NCI-H2107 treated with DMSO at 0.1 percent for 48 hours (cell line): ENCODE results near the gene GEMIN2.
"Not testable (repeated sequence)": the region's sequence is repeated elsewhere in the genome, so short reads cannot be mapped to it uniquely, and the experiment has no call there.

ENCODE experiments used
- DNase-seq: peaks from one replicate; lab custom pipeline; 2025; ENCODE audit not compliant: unreplicated experiment; lab: John Stamatoyannopoulos, UW

The GEMIN2 gene

DNA sequence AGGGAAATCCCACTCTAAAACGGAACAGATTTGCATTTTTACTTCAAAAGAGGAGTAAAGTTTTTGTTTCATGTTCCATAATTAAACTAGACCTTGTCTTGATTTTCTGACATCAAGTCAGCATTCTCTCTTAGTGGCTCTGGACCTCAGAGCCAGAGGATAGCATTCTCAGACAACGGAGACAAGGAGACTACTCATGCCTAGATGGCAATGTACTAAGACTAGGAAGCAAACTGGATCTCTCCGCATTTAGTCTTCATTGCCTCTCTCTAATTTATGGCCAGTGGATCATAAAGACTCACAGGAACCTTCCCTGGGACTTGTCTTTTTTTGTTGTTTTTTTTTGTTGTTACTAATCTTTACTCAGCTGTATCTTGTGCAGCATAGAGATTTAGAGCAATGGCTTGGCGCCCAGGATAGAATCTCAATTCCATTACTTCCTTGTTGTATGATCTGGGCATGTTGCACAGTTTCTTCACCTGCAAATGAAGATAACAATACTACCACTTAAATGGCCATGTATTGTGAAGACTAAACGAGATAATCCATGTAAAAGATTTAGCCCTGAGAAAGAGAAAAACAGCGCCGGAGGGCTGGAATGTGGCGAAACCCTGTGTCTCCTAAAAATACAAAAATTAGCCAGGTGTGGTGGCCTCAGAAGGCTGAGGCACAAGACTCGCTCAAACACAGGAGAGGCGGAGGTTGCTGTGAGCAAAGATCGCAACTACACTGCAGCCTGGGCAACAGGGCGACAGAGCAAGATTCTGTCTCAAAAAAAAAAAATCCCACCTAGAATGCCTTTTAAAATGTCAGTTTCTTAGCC is 4.0 kb upstream of the GEMIN2 start:
- no peak for DNase-seq

DNA sequence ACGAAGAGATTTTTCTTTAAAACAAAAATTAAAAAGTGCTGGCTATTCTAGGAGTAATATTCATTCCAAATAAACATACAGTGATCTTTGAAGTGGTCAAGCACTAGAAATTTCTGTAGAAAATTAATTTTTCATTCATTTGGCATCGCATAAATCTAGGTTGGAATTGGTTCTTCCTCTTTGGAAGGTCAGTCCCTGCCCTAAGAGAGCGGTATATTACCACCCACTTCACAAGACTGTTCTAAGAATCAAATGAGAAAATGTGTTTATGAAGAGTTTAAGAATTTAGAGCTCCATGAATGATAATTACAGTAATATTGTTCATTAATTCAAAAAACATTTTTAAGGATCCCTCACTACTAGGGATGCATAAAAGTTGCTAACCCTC is 444 bp upstream of the GEMIN2 start:
- peak; percentile 34 for DNase-seq

DNA sequence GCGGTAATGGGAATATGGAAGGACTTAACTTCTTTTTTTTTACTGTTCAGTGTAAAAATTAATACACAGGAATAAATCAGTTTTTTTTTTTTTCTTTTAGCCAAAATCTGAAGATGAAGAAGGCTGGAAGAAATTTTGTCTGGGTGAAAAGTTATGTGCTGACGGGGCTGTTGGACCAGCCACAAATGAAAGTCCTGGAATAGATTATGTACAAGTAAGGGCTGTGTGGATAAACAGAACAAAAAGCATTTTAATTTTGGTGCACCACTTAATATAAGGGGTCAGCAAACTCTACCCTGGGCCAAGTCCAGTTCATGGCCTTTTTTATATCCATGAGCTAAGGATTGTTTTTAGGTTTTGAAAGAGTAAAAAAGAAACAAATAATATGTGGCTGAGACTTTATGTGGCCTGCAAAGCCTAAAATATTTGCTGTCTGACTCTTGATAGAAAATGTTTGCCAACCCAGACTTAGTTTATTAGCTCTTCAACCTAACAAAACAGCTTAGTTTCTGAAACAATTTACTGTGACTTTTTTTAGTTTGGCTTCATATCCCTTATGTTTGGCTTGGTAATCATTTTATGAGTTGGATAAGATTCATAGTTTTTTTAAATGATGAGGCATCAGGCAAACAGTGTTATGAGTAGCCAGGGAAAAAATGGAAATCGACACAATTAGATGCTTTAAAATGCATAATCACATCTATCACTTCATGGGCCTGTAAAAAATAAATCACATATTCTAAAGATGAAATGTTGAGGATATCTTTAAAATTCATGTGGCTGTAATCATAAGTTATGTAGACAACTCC is 8.4 kb downstream of the GEMIN2 start:
- no peak for DNase-seq

DNA sequence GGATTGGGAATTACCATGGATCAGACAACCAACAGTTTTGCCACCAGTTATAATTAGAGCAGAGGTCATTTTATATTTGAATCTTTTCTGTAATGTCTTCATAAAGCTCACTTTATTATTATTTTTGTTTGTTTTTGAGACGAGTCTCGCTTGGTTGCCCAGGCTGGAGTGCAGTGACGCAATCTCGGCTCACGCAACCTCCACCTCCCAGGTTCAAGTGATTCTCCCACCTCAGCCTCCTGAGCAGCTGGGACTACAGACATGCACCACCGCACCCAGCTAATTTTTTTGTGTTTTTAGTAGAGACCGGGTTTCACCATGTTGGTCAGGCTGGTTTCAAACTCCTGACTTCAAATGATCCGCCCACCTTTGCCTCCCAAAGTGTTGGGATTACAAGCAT is 23.7 kb downstream of the GEMIN2 start:
- not testable (repeated sequence) for DNase-seq

DNA sequence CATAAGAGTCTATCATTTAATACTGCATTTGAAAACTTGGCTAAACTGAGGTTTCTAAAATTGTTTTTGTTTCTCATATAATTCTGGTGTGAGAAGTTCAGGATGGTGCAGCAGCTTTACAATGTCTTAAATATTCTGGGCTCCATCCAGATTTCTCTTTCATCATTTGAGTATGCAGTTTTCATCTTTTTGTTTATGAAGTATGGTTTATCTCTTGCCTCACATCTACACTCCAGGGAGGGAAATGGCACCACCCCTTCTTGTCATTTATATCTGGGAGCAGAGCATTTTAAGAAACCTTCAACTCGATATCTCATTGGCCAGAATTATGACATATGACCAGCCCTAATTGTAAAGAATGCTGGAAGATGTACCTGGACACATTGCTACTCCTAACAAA is 24.3 kb downstream of the GEMIN2 start:
- DNase-seq: no peak

DNA sequence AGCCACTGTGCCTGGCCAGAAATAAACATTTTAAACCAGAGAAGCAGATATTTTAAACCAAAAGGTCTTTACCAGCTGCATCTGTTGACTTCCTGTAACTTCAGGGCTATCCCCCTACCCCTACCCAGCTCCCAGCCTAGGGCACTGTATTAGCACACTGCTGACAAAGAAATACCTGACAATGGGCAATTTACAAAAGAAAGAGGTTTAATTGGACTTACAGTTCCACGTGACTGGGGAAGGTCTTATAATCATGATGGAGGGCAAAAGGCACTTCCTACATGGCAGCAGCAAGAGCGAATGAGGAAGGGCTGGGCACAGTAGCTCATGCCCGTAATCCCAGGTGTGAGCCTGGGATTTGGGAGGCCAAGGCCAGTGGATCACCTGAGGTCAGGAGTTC is 26.0 kb downstream of the GEMIN2 start:
- DNase-seq: no peak

DNA sequence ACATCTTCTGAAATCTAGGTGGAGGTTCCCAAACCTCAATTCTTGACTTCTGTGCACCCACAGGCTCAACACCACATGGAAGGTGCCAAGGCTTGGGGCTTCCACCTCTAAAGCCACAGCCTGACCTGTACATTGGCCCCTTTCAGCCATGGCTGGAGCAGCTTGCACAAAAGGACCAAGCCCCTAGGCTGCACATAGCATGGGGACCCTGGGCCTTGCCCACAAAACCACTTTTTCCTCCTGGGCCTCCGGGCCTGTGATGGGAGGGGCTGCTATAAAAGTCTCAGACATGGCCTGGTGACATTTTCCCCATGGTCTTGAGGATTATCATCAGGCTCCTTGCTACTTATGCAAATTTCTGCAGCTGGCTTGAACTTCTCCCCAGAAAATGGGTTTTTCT is 27.5 kb downstream of the GEMIN2 start:
- not testable (repeated sequence) for DNase-seq

DNA sequence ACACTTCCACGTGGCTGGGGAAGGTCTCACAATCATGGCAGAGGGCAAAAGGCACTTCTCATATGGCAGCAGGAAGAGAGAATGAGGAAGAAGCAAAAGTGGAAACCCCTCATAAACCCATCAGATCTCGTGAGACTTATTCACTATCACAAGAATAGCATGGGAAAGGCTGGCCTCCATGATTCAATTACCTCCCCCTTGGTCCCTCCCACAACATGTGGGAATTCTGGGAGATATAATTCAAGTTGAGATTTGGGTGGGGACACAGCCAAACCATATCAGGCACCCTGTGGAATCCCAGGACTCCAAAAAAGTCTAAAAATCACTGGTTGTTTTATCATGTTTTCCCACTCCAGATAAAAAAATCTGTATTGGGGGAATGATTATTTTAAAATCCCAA is 29.1 kb downstream of the GEMIN2 start:
- DNase-seq: not testable (repeated sequence)

DNA sequence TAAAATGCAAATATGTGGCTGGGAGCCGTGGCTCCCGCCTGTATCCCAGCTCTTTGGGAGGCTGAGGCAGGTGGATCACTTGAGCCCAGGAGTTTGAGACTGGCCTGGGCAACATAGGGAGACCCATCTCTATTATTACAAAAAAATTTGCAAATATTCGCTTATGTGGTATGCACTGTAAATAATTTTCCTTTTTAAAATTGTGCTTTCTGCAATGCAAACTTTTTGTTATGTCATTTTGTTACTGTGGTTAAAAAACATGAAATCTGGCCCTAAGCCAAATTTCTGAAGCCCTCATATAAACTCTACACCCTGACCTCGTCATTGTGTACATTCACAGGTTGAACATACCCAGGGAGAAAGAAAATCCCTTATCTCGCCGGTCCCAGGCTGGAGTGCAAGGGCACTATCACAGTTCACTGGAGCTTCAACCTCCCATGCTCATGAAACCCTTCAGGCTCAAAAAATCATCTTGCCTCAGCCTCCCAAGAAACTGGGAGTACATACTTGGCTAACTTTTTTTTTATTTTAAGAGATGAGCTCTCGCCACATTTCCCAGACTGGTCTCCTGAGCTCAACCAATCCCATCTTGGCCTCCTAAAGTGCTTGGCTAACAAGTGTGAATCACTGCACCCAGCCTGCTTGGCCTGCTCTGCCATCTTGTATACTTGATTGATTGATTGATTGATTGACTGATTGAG is 31.3 kb downstream of the GEMIN2 start:
- DNase-seq: no peak

DNA sequence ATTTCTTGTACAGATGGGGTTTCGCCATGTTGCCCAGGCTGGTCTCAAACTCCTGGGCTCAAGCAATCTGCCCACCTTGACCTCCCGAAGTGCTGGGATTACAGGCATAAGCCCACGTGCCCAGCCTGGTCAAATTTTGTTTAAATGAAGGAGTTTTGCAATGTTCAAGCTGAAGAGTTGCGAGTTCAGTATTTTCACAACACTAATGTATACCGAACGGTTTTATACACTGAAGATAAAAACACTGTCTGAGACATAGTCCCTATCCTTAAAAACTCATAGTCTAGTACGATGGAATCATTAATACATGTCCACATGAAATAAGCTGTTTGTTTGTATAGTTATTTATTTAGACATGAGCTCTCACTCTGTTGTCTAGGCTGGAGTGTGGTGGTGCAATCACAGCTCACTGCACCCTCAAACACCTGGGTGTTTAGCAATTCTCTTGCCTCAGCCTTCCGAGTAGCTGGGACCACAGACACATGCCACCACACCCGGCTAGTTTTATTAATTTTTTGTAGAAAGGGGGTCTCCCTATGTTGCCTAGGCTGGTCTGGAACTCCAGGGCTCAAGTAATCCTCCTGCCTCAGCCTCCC is 40.6 kb downstream of the GEMIN2 start:
- DNase-seq: no peak

DNA sequence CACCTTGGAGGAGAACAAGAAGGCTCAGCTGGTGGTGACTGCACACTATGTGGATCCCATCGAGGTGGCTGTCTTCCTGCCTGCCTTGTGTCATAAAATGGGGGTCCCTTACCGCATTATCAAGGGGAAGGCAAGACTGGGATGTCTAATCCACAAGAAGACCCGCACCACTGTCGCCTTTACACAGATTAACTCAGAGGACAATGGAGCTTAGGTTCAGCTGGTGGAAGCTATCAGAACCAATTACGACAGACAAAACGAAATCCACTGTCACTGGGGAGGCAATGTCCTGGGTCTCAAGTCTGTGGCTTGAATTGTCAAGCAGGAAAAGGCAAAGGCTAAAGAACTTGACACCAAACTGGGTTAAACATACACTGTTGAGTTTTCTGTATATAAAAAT is 43.4 kb downstream of the GEMIN2 start:
- DNase-seq: no peak

DNA sequence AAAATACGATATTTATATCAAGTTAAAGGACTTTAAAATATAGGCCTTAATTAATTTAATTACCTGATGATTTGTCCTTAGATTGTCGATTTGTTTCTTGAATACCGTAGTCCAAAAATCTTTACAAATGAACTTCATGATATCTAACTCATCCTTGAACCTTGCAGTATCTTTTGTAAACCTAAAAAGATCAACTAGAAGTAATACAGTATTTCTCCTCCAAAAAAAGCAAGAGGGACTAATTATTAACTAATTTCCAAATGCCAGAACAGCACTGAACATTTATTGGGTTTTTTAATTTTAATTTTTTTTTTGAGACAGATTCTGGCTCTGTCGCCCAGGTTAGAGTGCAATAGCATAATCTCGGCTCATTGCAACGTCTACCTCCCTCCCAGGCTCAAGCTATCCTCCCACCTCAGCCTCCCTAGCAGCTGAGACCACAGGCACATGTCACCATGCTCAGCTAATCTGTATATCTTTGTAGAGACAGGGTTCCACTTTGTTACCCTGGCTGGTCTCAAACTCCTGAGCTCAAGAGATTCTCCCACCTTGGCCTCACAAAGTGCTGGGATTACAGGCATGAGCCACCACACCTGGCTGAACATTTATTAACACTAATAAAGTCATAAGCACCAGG is 44.2 kb downstream of the GEMIN2 start:
- DNase-seq: no peak

DNA sequence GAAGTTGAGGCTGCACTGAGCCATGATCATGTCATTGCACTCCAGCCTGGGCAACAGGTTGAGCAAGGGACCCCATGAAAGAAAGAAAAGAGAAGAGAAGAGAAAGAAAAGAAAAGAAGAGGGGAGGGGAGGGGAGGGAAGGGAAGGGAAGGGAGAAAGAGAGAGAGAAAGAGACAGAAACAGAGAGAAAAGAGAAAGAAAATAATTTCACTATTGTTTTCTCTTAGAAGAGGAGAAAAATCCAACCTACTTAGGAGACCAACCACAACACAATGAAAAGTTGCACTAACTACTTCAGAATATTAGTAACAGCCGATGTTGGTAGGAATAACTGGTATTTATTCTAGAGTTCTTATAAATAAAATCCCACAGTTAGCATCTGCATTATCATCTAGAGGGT is 46.4 kb downstream of the GEMIN2 start:
- DNase-seq: no peak

DNA sequence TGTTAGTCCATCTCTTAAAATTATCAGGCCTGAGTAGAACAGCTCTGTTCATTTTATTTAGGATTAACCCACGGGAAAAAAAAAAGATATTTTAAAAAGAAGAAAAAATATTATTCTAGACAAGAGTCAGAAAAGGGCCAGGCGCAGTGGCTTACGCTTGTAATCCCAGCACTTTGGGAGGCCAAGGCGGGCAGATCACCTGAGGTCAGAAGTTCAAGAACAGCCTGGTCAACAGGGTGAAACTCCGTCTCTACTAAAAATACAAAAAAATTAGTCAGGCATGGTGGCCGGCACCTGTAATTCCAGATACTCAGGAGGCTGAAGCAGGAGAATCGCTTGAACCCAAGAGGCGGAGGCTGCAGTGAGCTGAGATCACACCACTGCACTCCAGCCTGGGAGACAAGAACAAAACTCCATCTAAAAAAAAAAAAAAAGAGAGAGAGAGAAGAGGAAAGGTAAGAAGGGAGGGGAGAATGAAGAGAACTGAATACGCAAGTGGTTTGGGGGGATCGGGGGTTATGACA is 53.7 kb downstream of the GEMIN2 start:
- not testable (repeated sequence) for DNase-seq

DNA sequence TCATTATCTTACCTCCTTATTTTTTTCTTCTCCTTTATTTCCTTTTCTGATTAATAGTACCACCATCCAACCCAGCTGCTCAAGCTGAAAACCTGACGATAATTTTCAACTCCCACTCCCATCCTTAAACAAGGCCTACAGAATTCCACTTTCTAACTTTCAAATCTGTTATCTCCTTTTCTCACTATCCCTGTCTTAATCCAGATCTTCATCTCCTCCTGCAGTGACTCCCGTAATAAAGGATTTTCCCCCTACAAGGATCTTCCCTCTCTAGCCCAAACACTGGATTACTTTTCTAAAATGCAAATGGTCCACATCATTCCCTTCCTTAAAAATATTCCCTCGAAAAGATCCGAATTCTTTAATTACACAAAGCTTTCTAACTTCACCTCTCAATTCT is 54.5 kb downstream of the GEMIN2 start:
- DNase-seq: no peak

DNA sequence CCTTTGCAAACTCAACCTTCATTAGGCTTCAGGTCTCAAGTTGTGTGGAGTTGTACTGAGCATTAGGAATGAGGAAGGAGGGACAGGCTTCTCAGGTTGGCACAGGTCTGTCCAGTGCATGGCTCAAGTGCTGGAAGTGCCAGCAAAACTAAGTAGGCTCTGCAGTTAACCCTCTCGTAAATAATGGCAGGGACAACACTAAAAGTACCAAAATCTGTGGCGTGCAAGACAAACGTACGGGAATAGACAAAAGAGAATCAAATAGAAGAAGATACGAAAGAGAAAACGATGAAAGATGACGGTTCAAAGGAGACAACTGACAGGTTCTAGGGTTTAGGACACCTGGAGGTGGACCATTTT is 55.4 kb downstream of the GEMIN2 start:
- peak; percentile 74 for DNase-seq

DNA sequence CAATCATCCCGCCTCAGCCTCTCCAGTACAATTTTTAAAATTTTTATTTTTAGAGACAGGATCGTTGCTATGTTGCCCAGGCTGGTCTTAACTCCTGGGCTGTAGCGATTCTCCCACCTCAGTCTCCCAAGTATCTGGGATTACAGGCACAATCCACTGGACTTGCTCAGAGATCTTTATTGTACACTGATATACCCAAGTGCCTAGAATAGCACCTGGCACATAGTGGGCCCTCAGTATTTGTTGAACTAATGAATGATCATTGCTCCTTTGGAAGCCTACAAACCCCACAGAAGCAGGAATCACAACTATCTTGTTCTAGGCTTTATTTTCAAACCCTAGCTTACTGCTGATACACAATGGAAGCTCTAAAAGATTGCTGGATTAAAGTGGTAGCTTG is 59.1 kb downstream of the GEMIN2 start:
- DNase-seq: no peak

DNA sequence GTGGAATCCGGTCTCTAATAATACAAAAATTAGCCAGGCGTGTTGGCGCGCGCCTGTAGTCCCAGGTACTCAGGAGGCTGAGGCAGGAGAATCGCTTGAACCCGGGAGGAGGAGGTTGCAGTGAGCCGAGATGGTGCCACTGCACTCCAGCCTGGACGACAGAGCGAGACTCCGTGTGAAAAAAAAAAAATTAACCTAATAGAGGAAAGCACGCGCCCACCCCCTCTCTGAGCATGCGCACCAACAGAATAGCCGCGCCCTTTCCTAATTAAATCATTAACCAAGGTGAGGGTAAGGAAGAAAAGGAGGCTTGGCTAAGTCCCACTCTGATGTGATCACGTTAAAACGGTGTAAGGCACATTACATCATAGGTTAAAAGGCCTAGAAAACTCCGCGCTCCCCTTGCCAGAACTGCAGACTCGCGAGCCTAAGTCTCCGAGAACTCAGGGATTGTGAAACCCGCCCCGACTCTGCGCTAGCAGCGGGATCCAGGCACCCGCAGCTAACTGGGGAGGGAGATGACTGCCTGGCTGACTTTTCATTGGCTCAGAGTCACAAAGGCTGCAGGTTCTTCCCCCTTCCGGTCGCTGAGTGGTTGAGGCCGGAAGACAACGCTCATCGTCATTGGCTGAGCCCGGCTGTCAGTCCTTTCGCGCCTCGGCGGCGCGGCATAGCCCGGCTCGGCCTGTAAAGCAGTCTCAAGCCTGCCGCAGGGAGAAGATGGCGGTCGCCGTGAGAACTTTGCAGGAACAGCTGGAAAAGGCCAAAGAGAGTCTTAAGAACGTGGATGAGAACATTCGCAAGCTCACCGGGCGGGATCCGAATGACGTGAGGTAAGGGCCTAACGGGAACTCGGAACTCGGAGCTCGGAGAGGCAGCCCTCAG is 60.7 kb downstream of the GEMIN2 start, which contains the start of gene PNN:
Gene PNN, plus strand, starts transcription at position 695 of the 885 bp plus-strand sequence. Its CDS starts 26 bp downstream, at position 721.
- peak; percentile 99 for DNase-seq

DNA sequence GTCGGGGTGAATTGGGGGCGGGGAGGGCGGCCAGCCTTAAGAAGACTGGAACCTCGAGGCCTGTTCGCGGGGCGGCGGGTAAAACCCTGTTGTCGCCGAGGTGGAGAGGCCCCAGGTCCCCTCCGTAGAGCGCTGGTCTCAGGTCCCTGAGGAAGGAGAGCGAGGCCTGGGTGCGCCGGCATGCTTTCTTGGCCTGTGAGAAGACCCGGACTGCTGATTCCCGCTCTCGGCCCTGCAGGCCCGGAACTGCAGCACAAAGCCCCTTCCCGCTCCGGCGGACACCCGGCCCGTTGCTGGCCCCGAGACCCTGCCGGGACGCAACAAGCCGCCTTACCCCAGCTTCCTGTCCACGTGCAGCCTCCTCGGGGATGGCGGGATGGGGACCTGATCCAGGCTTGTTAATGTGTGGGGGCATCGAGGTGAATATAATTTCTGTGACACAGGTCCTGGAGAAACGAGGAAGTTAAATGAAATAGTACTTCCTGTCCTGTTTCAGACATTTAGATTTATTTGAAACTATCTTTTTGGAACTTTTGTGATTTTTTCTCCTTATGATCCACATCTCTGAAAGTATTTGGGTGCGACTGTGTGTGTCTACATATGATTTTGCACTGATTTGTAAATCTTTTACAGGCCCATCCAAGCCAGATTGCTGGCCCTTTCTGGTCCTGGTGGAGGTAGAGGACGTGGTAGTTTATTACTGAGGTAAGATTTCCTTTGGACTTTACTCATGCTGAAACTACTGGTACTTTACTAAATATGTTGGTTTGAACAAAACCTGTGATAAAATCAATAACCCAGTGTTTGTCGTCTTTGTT is 61.5 kb downstream of the GEMIN2 start:
- no peak for DNase-seq
